ENCODE results near the gene DUSP23.

DUSP23 gene

GRCh38 chr1:159829273-159829634 is 48.5 kb downstream of the DUSP23 start:
- peak; percentile 42 to 76 for DNase-seq

- DNase-seq = no peak
Measured at GRCh38 chr1:159829822-159830465, 49.2 kb downstream of the DUSP23 start.

GRCh38 chr1:159830722-159831121 is 50.0 kb downstream of the DUSP23 start:
- no peak for DNase-seq

- DNase-seq = no peak
Measured at GRCh38 chr1:159831412-159832141, 50.8 kb downstream of the DUSP23 start.
